Heart left ventricle (tissue), 13 donors: ENCODE results near the gene ETAA1.

ENCODE experiments used
- POLR2A ChIP-seq, 2 donors: fragments of 450-650 bp; IDR thresholded peaks; one replicate each; pipeline ENCODE4 v1.6.1; 2017; ENCODE audit warnings: antibody characterized with exemption in 2 of 2, mild to moderate bottlenecking in 2 of 2, moderate library complexity in 2 of 2
- TF ChIP-seq, protein P1 (sequence below), 12 donors: fragments of 200-600 bp; sonication (generic) in 4 of 12; IDR thresholded peaks; one replicate each; pipeline versions ENCODE4 v1.5.0 to v1.8.0; 2018 to 2022; ENCODE audit warnings: antibody characterized with exemption in 12 of 12, mild to moderate bottlenecking in 5 of 12
- donor health status: ischemic (EF 13 %, LVEDD 7.1; RV severe dilation, severe dysfunction).
- donor health status: DM: no; HTN: yes; CAD: no.
- donor health status: DM: no; HTN: no; CAD: no.
- donor health status: ischemic (EF 25% LVEDD 6.9; RV normal size, moderate dysfunction).
- donor health status: ischemic (EF 25% LVEDD 5.7; RV mildly dilated, moderate dysfunction).
- donor health status: ischemic (EF 35%, LVEDD 5.7; RV mildly dilated, moderate dysfunction).
- donor health status: nonischemic (EF 11% LVEDD 7.7; RV severe dilation, severe dysfunction).
- donor health status: DM: yes; HTN: yes; CAD: no.
- donor health status: PGD.
- donor health status: ischemic (EF 29% LVEDD 5.4; RV normal size, mild dysfunction).
- donor health status: nonischemic (EF 23%, LVEDD 6.1; RV moderate dilation, normal function).

DNA sequence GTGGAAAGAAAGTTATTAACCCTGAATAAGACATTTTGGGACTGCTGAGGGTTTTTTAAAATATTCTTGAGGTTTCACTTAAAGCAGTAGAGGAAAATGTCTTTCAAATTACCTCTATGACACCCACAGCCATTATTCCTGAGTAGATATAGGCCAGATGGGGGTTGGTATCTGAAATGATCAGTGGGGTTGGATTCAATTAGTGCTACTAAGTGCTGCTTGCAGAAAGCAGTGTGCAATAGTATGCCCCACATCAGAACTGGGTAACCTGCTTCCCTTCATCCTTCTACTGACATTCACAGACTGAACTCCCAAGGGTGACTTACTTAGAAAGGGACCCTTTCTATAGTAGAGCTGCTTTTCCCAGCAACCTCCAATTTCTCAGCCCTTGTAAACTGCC is 7.3 kb upstream of the ETAA1 start:
- TF ChIP-seq, protein P1, sequence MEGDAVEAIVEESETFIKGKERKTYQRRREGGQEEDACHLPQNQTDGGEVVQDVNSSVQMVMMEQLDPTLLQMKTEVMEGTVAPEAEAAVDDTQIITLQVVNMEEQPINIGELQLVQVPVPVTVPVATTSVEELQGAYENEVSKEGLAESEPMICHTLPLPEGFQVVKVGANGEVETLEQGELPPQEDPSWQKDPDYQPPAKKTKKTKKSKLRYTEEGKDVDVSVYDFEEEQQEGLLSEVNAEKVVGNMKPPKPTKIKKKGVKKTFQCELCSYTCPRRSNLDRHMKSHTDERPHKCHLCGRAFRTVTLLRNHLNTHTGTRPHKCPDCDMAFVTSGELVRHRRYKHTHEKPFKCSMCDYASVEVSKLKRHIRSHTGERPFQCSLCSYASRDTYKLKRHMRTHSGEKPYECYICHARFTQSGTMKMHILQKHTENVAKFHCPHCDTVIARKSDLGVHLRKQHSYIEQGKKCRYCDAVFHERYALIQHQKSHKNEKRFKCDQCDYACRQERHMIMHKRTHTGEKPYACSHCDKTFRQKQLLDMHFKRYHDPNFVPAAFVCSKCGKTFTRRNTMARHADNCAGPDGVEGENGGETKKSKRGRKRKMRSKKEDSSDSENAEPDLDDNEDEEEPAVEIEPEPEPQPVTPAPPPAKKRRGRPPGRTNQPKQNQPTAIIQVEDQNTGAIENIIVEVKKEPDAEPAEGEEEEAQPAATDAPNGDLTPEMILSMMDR (IDR thresholded peaks at IDR 0.05) = no peak
- no peak for TF ChIP-seq POLR2A (IDR thresholded peaks at IDR 0.05)
